Activated naive CD4-positive, alpha-beta T cell (primary cell): ENCODE results near the gene TSPAN11.
"Not testable (repeated sequence)": the region's sequence is repeated elsewhere in the genome, so short reads cannot be mapped to it uniquely, and the experiment has no call there.

Source experiments
- DNase-seq, 4 experiments: peaks; one replicate each; lab custom pipeline; 2025; lab: John Stamatoyannopoulos, UW

The TSPAN11 gene

GRCh38 chr12:31019561-31019960 lies 93.0 kb downstream of the TSPAN11 start:
- no peak for DNase-seq

GRCh38 chr12:31019976-31020375 lies 93.4 kb downstream of the TSPAN11 start:
- no peak for DNase-seq

- DNase-seq: no peak
Measured at GRCh38 chr12:31020385-31021166, 94.0 kb downstream of the TSPAN11 start.

GRCh38 chr12:31021181-31021580 lies 94.6 kb downstream of the TSPAN11 start:
- DNase-seq: no peak

- DNase-seq: no peak
Measured at GRCh38 chr12:31021809-31022494, 95.4 kb downstream of the TSPAN11 start.

- DNase-seq: no peak
Measured at GRCh38 chr12:31023271-31023724, 96.8 kb downstream of the TSPAN11 start.

- no peak for DNase-seq
Measured at GRCh38 chr12:31026202-31026601, 99.7 kb downstream of the TSPAN11 start.

GRCh38 chr12:31027006-31027405 lies 100.5 kb downstream of the TSPAN11 start:
- DNase-seq: not testable (repeated sequence)

- DNase-seq: no peak
Measured at GRCh38 chr12:31029468-31029867, 102.9 kb downstream of the TSPAN11 start.

GRCh38 chr12:31029916-31030562 lies 103.5 kb downstream of the TSPAN11 start:
- no peak for DNase-seq

GRCh38 chr12:31031951-31032335 lies 105.4 kb downstream of the TSPAN11 start:
- no peak for DNase-seq

- DNase-seq: no peak
Measured at GRCh38 chr12:31033146-31033545, 106.6 kb downstream of the TSPAN11 start.

GRCh38 chr12:31033681-31034080 lies 107.1 kb downstream of the TSPAN11 start:
- no peak for DNase-seq

- no peak for DNase-seq
Measured at GRCh38 chr12:31034372-31034771, 107.8 kb downstream of the TSPAN11 start.

- DNase-seq: no peak
Measured at GRCh38 chr12:31035226-31035625, 108.7 kb downstream of the TSPAN11 start.

GRCh38 chr12:31035967-31036665 lies 109.6 kb downstream of the TSPAN11 start:
- DNase-seq: no peak

GRCh38 chr12:31037028-31037427 lies 110.5 kb downstream of the TSPAN11 start:
- no peak for DNase-seq

- DNase-seq: no peak
Measured at GRCh38 chr12:31037931-31038330, 111.4 kb downstream of the TSPAN11 start.

- no peak for DNase-seq
Measured at GRCh38 chr12:31041033-31041564, 114.6 kb downstream of the TSPAN11 start.
